HG03460 (cell line): ENCODE results near the gene EPHA6.

Source experiments
- ATAC-seq: cut with Tn5 transposase; IDR thresholded peaks from one replicate; pipeline ENCODE4 v1.9.1; 2021; ENCODE audit not compliant: unreplicated experiment

EPHA6 gene

GRCh38 chr3:97575742-97576141 is 761.3 kb downstream of the EPHA6 start:
- ATAC-seq: no peak

GRCh38 chr3:97576221-97576620 is 761.8 kb downstream of the EPHA6 start:
- ATAC-seq: no peak

- ATAC-seq: no peak
Observed at GRCh38 chr3:97579365-97579764, 765.0 kb downstream of the EPHA6 start.

- no peak for ATAC-seq
Observed at GRCh38 chr3:97610626-97611025, 796.2 kb downstream of the EPHA6 start.

- no peak for ATAC-seq
Observed at GRCh38 chr3:97612632-97613031, 798.2 kb downstream of the EPHA6 start.

- ATAC-seq: no peak
Observed at GRCh38 chr3:97613139-97613538, 798.7 kb downstream of the EPHA6 start.

GRCh38 chr3:97620514-97620913 is 806.1 kb downstream of the EPHA6 start:
- peak; percentile 54 for ATAC-seq

GRCh38 chr3:97636465-97636864 is 822.1 kb downstream of the EPHA6 start:
- no peak for ATAC-seq

- no peak for ATAC-seq
Observed at GRCh38 chr3:97646932-97647331, 832.5 kb downstream of the EPHA6 start.

- ATAC-seq: no peak
Observed at GRCh38 chr3:97647441-97647982, 833.1 kb downstream of the EPHA6 start.

- ATAC-seq: no peak
Observed at GRCh38 chr3:97655971-97656370, 841.6 kb downstream of the EPHA6 start.

GRCh38 chr3:97656638-97657037 is 842.2 kb downstream of the EPHA6 start:
- ATAC-seq: no peak

- no peak for ATAC-seq
Observed at GRCh38 chr3:97658668-97659285, 844.4 kb downstream of the EPHA6 start.

- ATAC-seq: no peak
Observed at GRCh38 chr3:97662264-97662663, 847.9 kb downstream of the EPHA6 start.

GRCh38 chr3:97662762-97663161 is 848.4 kb downstream of the EPHA6 start:
- ATAC-seq: no peak

GRCh38 chr3:97665896-97666295 is 851.5 kb downstream of the EPHA6 start:
- ATAC-seq: no peak

GRCh38 chr3:97670952-97671351 is 856.6 kb downstream of the EPHA6 start:
- no peak for ATAC-seq

GRCh38 chr3:97673357-97673997 is 859.1 kb downstream of the EPHA6 start:
- no peak for ATAC-seq

- ATAC-seq: no peak
Observed at GRCh38 chr3:97674461-97674860, 860.1 kb downstream of the EPHA6 start.

- no peak for ATAC-seq
Observed at GRCh38 chr3:97680210-97680609, 865.8 kb downstream of the EPHA6 start.

- ATAC-seq: no peak
Observed at GRCh38 chr3:97680696-97681095, 866.3 kb downstream of the EPHA6 start.

- ATAC-seq: no peak
Observed at GRCh38 chr3:97684490-97684889, 870.1 kb downstream of the EPHA6 start.

GRCh38 chr3:97686258-97686657 is 871.9 kb downstream of the EPHA6 start:
- no peak for ATAC-seq
